Activated CD8-positive, alpha-beta memory T cell treated with anti-CD3 and anti-CD28 coated beads, Interleukin-2, amount 50 U/mL, for 24 hours (primary cell): ENCODE measurements around the gene NUP35.

Source experiments
- DNase-seq: peaks from one replicate; pipeline ENCODE4 v3.0.0-alpha.2; 2020; ENCODE audit errors: extremely low read depth

The NUP35 gene

DNA sequence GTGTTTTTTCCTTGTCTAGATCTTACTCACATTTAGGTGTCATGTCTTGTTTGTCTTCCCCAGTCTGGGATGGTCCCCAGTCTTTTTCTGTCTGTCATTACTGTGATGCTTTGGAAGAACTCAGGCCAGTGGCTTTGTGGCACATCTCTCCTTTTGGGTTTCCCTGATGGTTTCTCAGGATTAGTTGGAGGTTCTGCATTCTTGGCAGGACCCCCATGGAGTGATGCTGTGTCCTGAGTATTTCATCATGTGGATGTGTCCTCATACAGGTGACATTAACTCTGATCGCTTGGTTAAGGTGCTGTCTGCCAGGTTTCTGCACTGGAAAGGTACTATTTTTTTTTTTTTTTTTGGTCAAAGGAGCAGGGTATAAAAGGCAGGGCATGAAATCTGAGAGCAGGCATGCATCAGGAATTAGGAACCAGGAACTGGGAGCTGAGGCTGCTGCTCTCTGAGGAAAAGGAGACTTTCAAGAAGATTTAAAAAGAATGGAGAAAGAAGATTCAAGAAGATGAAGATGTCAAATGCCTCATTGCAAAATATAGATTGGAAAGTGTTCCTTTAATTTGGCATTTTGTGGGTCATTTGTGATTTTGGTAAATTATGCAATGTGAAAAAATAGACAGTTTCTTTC, 85.3 kb downstream of the NUP35 start:
- no peak for DNase-seq
